ENCODE data around the gene KCNK15.

The KCNK15 gene

GRCh38 chr20:44776980-44777379 lies 31.3 kb downstream of the KCNK15 start:
- intact Hi-C loops (cut with DNase I): no loop called here
- no peak for DNase-seq

GRCh38 chr20:44780226-44780625 lies 34.6 kb downstream of the KCNK15 start:
- no peak for DNase-seq
- intact Hi-C loops (cut with DNase I): no loop called here

GRCh38 chr20:44781118-44781517 lies 35.5 kb downstream of the KCNK15 start:
- intact Hi-C loops (cut with DNase I): no loop called here
- no peak for DNase-seq

GRCh38 chr20:44781791-44782190 lies 36.1 kb downstream of the KCNK15 start:
- DNase-seq: no peak
- intact Hi-C loops (cut with DNase I): no loop called here

GRCh38 chr20:44784688-44785087 lies 39.0 kb downstream of the KCNK15 start:
- DNase-seq: no peak
- intact Hi-C loops (cut with DNase I): no loop called here

- intact Hi-C loops (cut with DNase I): no loop called here
- DNase-seq: no peak
Observed at GRCh38 chr20:44785768-44786167, 40.1 kb downstream of the KCNK15 start.

- DNase-seq: no peak
- intact Hi-C loops (cut with DNase I): no loop called here
Observed at GRCh38 chr20:44787299-44787698, 41.6 kb downstream of the KCNK15 start.

- DNase-seq: no peak
- intact Hi-C loops (cut with DNase I): no loop called here
Observed at GRCh38 chr20:44788706-44789456, 43.2 kb downstream of the KCNK15 start.

- DNase-seq: no peak
- intact Hi-C loops (cut with DNase I): no loop called here
Observed at GRCh38 chr20:44790638-44791393, 45.2 kb downstream of the KCNK15 start.

GRCh38 chr20:44792796-44793195 lies 47.1 kb downstream of the KCNK15 start:
- DNase-seq: no peak
- intact Hi-C loops (cut with DNase I): no loop called here

- intact Hi-C loops (cut with DNase I): no loop called here
- DNase-seq: no peak
Observed at GRCh38 chr20:44795836-44796235, 50.2 kb downstream of the KCNK15 start.

- intact Hi-C loops (cut with DNase I): no loop called here
- DNase-seq: no peak
Observed at GRCh38 chr20:44796311-44796710, 50.6 kb downstream of the KCNK15 start.

GRCh38 chr20:44796758-44797457 lies 51.2 kb downstream of the KCNK15 start:
- intact Hi-C loops (cut with DNase I): no loop called here
- DNase-seq: no peak

GRCh38 chr20:44799691-44800090 lies 54.0 kb downstream of the KCNK15 start:
- DNase-seq: no peak
- intact Hi-C loops (cut with DNase I): no loop called here

- no peak for DNase-seq
- intact Hi-C loops (cut with DNase I): no loop called here
Observed at GRCh38 chr20:44800391-44801046, 54.9 kb downstream of the KCNK15 start.
